MM.1S (cell line): ENCODE results near the gene CCDC126.

Experiments
- DNase-seq: peaks from one replicate; pipeline ENCODE4 v3.0.0-alpha.2; 2015
- H2AFZ ChIP-seq: fragments of 300-600 bp; sonication (generic); 2 replicates; pipeline ENCODE4 v1.6.0; 2016; ENCODE audit warnings: antibody characterized with exemption, low read length
- H3F3A ChIP-seq: fragments of 300-600 bp; sonication (generic); 2 replicates; pipeline ENCODE4 v1.6.1; 2016; ENCODE audit warnings: mild to moderate bottlenecking, antibody characterized with exemption, low read length, moderate library complexity, mixed read lengths; ENCODE audit not compliant: insufficient read depth
- H3K27ac ChIP-seq: fragments of 300-600 bp; sonication (generic); 2 replicates; pipeline ENCODE4 v1.5.1; 2016; ENCODE audit warnings: mild to moderate bottlenecking, low read length
- H3K27me3 ChIP-seq: fragments of 300-600 bp; sonication (generic); replicated peaks from 2 replicates; pipeline ENCODE4 v1.6.0; 2016; ENCODE audit warnings: low read length; ENCODE audit not compliant: insufficient read depth
- H3K36me3 ChIP-seq: fragments of 300-600 bp; sonication (generic); replicated peaks from 2 replicates; pipeline ENCODE4 v1.6.1; 2016; ENCODE audit warnings: mild to moderate bottlenecking, low read length, mixed read lengths; ENCODE audit not compliant: insufficient read depth
- H3K4me1 ChIP-seq: fragments of 300-600 bp; sonication (generic); 2 replicates; pipeline ENCODE4 v1.6.1; 2016; ENCODE audit warnings: low read length, mixed read lengths
- H3K4me2 ChIP-seq: fragments of 300-600 bp; sonication (generic); 2 replicates; pipeline ENCODE4 v1.6.0; 2016; ENCODE audit warnings: low read depth, low read length
- H3K4me3 ChIP-seq: fragments of 300-600 bp; sonication (generic); 2 replicates; pipeline ENCODE4 v1.5.1; 2016; ENCODE audit warnings: low read length, mixed read lengths
- H3K79me2 ChIP-seq: fragments of 300-600 bp; sonication (generic); 2 replicates; pipeline ENCODE4 v1.6.1; 2016; ENCODE audit warnings: mixed run types, low read length, mixed read lengths
- H3K9ac ChIP-seq: fragments of 300-600 bp; sonication (generic); 2 replicates; pipeline ENCODE4 v1.6.1; 2016; ENCODE audit warnings: low read length, mixed read lengths
- H3K9me2 ChIP-seq: fragments of 300-600 bp; sonication (generic); replicated peaks from 2 replicates; pipeline ENCODE4 v1.6.1; 2016; ENCODE audit warnings: mild to moderate bottlenecking, low read length, mixed read lengths; ENCODE audit not compliant: insufficient read depth
- H3K9me3 ChIP-seq: fragments of 300-600 bp; sonication (generic); replicated peaks from 2 replicates; pipeline ENCODE4 v1.6.1; 2016; ENCODE audit warnings: mild to moderate bottlenecking, low read length, mixed read lengths; ENCODE audit not compliant: insufficient read depth
- H4K20me1 ChIP-seq: fragments of 300-600 bp; sonication (generic); 2 replicates; pipeline ENCODE4 v1.6.1; 2016; ENCODE audit warnings: mild to moderate bottlenecking, low read length, moderate library complexity, mixed read lengths; ENCODE audit not compliant: insufficient read depth
- CTCF ChIP-seq: fragments of 300-600 bp; sonication (generic); IDR thresholded peaks from 2 replicates; pipeline ENCODE4 v1.5.1; 2016; ENCODE audit warnings: antibody characterized with exemption, low read length, mixed read lengths
- EZH2 ChIP-seq: fragments of 300-600 bp; sonication (generic); optimal IDR thresholded peaks from 2 replicates; pipeline ENCODE3; 2017; ENCODE audit warnings: low read depth, mild to moderate bottlenecking, antibody characterized with exemption, low read length, mixed read lengths
- EZH2phosphoT487 ChIP-seq: fragments of 300-600 bp; sonication (generic); IDR thresholded peaks from 2 replicates; pipeline ENCODE4 v1.6.1; 2018; ENCODE audit warnings: antibody characterized with exemption, low read length

The CCDC126 gene

GRCh38 chr7:23604296-23604640 is 7.1 kb downstream of the CCDC126 start:
- Histone ChIP-seq H3K27me3 (no peaks in the 10 kb centered on the region), H3K4me3 (no peak overlapping the region)

GRCh38 chr7:23607130-23607529 is 9.9 kb downstream of the CCDC126 start:
- Histone ChIP-seq H3K27me3 (no peaks in the 10 kb centered on the region), H3K27ac (no peak overlapping the region), H4K20me1 (no peaks in the 10 kb centered on the region), H3K4me1 (no peaks in the 10 kb centered on the region), H3K9ac (no peak overlapping the region), H3K4me2 (no peak overlapping the region), H3K9me2 (no peaks in the 10 kb centered on the region), H3K36me3 (no peaks in the 10 kb centered on the region), H3K9me3 (no peaks in the 10 kb centered on the region), H3K79me2 (no peaks in the 10 kb centered on the region), H2AFZ (no peak overlapping the region), H3F3A (no peaks in the 10 kb centered on the region), H3K4me3 (no peak overlapping the region)
- DNase-seq = no peak
- no peak for TF ChIP-seq EZH2phosphoT487
- TF ChIP-seq CTCF = no peak
- no peak for TF ChIP-seq EZH2

More at GRCh38 chr7:23604296-23604640, 7.1 kb downstream of the CCDC126 start:
- Histone ChIP-seq H3K79me2 (0 out of 2 replicates have a peak, but pooled peaks cover under 1% of the 10 kb centered on the region), H2AFZ (no peak overlapping the region), H3K4me2 (no peak overlapping the region), H3F3A (no peaks in the 10 kb centered on the region), H3K36me3 (no peaks in the 10 kb centered on the region), H3K27ac (no peak overlapping the region), H3K4me1 (no peaks in the 10 kb centered on the region), H3K9me2 (no peaks in the 10 kb centered on the region), H4K20me1 (no peaks in the 10 kb centered on the region), H3K9me3 (no peaks in the 10 kb centered on the region), H3K9ac (no peak overlapping the region)
- no peak for TF ChIP-seq EZH2phosphoT487
- no peak for TF ChIP-seq CTCF
- TF ChIP-seq EZH2 = no peak
- no peak for DNase-seq

DNA sequence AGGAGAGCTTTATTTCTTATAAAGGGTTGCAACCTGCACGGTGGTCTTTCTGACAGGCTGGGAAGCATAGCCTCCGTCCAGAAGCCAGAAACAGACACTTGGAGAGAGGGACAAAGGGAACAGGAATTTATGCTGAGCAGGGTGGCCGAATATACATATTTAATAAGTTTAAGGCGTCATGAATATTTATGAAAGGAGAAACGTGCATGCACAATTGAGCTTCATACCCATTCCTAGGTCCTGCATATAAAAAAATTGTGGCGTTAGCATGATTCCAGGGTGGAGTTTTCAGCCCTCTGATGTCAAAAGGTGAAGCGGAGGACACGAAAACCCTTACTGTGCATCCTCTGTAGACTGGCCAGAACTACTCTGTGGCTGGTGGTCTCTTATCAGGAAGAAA is 10.7 kb downstream of the CCDC126 start:
- no peak overlapping the region for H3K27ac ChIP-seq
- H3K36me3 ChIP-seq = no peaks in the 10 kb centered on the region
- no peak for DNase-seq
- no peaks in the 10 kb centered on the region for H3K4me1 ChIP-seq
- no peaks in the 10 kb centered on the region for H3K9me3 ChIP-seq
- no peaks in the 10 kb centered on the region for H4K20me1 ChIP-seq
- H3K9ac ChIP-seq = no peak overlapping the region
- H3K27me3 ChIP-seq = no peaks in the 10 kb centered on the region
- H3K4me3 ChIP-seq = no peak overlapping the region
- H3F3A ChIP-seq = no peaks in the 10 kb centered on the region
- no peaks in the 10 kb centered on the region for H3K79me2 ChIP-seq
- H3K9me2 ChIP-seq = no peaks in the 10 kb centered on the region
- H2AFZ ChIP-seq = no peak overlapping the region
- H3K4me2 ChIP-seq = no peak overlapping the region
- no peak for TF ChIP-seq EZH2
- TF ChIP-seq EZH2phosphoT487 = no peak
- TF ChIP-seq CTCF = no peak

DNA sequence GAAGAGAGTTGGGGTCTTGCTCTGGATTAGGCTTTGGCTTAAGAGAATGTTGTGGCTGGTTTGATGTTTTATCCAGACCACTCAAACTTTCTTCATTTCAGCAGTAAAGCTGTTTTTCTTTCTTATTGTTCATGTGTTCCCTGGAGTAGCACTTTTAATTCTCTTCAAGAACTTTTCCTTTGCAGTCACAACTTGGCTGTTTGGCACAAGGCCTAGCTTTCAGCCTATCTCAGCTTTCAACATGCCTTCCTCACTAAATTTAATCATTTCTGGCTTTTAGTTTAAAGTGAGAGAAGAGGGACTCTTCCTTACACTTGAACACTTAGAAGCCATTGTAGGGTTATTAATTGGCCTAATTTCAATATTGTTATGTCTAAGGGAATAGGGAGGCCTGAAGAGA is 18.1 kb downstream of the CCDC126 start:
- Histone ChIP-seq H3K9me3 (no peaks in the 10 kb centered on the region), H3K27ac (no peak overlapping the region), H3K4me3 (no peak overlapping the region), H3K27me3 (no peaks in the 10 kb centered on the region), H3K79me2 (no peaks in the 10 kb centered on the region), H3K36me3 (no peaks in the 10 kb centered on the region), H3K9ac (no peak overlapping the region), H3K4me1 (no peaks in the 10 kb centered on the region), H3F3A (no peaks in the 10 kb centered on the region), H3K4me2 (no peak overlapping the region), H2AFZ (no peak overlapping the region), H4K20me1 (no peaks in the 10 kb centered on the region), H3K9me2 (no peaks in the 10 kb centered on the region)
- TF ChIP-seq EZH2phosphoT487 (no peak), CTCF (no peak), EZH2 (no peak)
- no peak for DNase-seq
